Vagina (tissue), 2 donors: ENCODE measurements around the gene LYAR. TPM values are rescaled to one million over a fixed set of nuclear protein-coding genes. Genes with fewer than 3 reads are reported as not detected.

ENCODE experiments used
- DNase-seq, 2 donors: peaks; one replicate each; pipeline ENCODE4 v3.0.0-alpha.2; 2017; ENCODE audit errors: extremely low spot score in 2 of 2
- H3K27ac ChIP-seq: fragments of 200-600 bp; sonication (generic); one replicate; pipeline ENCODE4 v1.5.1; 2019
- H3K27me3 ChIP-seq: fragments of 200-600 bp; sonication (generic); one replicate; pipeline ENCODE4 v1.5.1; 2019
- H3K36me3 ChIP-seq, 2 donors: fragments of 200-600 bp; sonication (generic); one replicate each; pipeline ENCODE4 v1.5.1; 2017 to 2019
- H3K4me1 ChIP-seq: fragments of 200-600 bp; sonication (generic); one replicate; pipeline ENCODE4 v1.5.1; 2019
- H3K4me3 ChIP-seq, 2 donors: fragments of 200-600 bp; sonication (generic); 1 replicate in 1 of 2; 2 replicates in 1 of 2; pipeline ENCODE4 v1.5.1; 2016 to 2019
- H3K9me3 ChIP-seq: fragments of 200-600 bp; sonication (generic); one replicate; pipeline ENCODE4 v1.5.1; 2019
- POLR2A ChIP-seq, 2 donors: fragments of 450-650 bp; IDR thresholded peaks; one replicate each; pipeline ENCODE4 v1.6.1; 2017; ENCODE audit warnings: antibody characterized with exemption in 2 of 2, mild to moderate bottlenecking in 2 of 2, moderate library complexity in 2 of 2
- POLR2AphosphoS5 ChIP-seq, 2 donors: sonication (generic); formaldehyde crosslinking; IDR thresholded peaks; one replicate each; pipeline ENCODE4 v1.9.0; 2017; ENCODE audit warnings: antibody characterized with exemption in 2 of 2, mild to moderate bottlenecking in 2 of 2, low read depth in 1 of 2; ENCODE audit not compliant: insufficient read depth in 1 of 2
- intact Hi-C: fragments of 100-400 bp; cut with DNase I; formaldehyde crosslinking; loops from one replicate; pipeline ENCODE4 v1.15.1; 2023
- total RNA-seq: library from RNA; depleted of rRNA; stranded (reverse); fragments of >200 nt; gene quantifications from one replicate; pipeline ENCODE4 v1.2.3, GENCODE V29; 2016
- TF ChIP-seq, protein P1 (sequence below), 3 experiments: fragments of 450-650 bp in 2 of 3; fragments of 200-600 bp in 1 of 3; sonication (generic) in 1 of 3; IDR thresholded peaks; one replicate each; pipeline ENCODE4 v1.5.1; 2017 to 2019; ENCODE audit warnings: antibody characterized with exemption in 3 of 3, mild to moderate bottlenecking in 2 of 3, moderate library complexity in 2 of 3

Gene LYAR
- total RNA-seq, 1 donor from 2014 or later: 6.4 TPM

DNA sequence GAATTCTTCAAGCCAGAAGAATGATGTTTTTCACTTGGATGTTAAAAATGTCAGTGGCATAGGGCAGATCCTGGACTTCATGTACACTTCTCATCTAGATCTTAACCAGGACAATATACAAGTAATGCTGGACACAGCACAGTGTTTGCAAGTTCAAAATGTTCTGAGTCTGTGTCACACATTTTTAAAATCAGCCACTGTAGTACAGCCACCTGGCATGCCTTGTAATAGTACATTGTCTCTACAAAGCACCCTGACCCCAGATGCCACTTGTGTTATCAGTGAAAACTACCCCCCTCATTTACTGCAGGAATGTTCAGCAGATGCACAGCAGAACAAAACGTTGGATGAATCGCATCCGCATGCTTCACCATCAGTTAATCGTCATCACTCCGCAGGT is 12.0 kb upstream of the LYAR start:
- no peaks in the 10 kb centered on the region for H3K4me1 ChIP-seq
- H3K36me3 ChIP-seq: peaks cover 0 to 29% of the 10 kb centered on the region in 2 donors
- peak in 1 of 2 donors; percentile 55 for DNase-seq
- H3K4me3 ChIP-seq: no peak overlapping the region
- intact Hi-C loops: no loop called here
- TF ChIP-seq POLR2AphosphoS5 (IDR thresholded peaks at IDR 0.05; ENCODE audit: insufficient read depth in 1 of 2, low read depth in 1 of 2): no peak
- TF ChIP-seq, protein P1, sequence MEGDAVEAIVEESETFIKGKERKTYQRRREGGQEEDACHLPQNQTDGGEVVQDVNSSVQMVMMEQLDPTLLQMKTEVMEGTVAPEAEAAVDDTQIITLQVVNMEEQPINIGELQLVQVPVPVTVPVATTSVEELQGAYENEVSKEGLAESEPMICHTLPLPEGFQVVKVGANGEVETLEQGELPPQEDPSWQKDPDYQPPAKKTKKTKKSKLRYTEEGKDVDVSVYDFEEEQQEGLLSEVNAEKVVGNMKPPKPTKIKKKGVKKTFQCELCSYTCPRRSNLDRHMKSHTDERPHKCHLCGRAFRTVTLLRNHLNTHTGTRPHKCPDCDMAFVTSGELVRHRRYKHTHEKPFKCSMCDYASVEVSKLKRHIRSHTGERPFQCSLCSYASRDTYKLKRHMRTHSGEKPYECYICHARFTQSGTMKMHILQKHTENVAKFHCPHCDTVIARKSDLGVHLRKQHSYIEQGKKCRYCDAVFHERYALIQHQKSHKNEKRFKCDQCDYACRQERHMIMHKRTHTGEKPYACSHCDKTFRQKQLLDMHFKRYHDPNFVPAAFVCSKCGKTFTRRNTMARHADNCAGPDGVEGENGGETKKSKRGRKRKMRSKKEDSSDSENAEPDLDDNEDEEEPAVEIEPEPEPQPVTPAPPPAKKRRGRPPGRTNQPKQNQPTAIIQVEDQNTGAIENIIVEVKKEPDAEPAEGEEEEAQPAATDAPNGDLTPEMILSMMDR (IDR thresholded peaks at IDR 0.05): no peak
- no peak for TF ChIP-seq POLR2A (IDR thresholded peaks at IDR 0.05)
- no peaks in the 10 kb centered on the region for H3K27me3 ChIP-seq
- no peaks in the 10 kb centered on the region for H3K9me3 ChIP-seq
- no peak overlapping the region for H3K27ac ChIP-seq

DNA sequence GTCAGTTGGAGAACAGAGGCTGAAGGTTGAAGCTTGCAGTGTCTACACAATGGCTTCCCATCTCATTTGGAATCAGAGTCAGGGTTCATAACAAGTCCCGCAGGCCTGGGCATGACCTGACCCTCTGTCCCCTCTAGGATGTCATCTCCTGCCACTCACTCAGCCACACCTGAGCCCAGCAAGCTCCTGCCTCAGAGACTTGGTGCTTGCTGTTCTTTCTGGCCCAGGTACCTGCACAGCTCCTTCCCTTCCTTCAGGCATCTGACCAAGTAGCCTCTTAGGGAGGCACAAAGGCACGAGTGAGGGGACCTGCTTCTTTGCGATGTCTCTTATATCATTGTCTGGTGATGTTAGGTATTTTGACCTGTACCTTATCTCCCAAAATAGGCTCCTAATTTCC is 9.1 kb upstream of the LYAR start:
- intact Hi-C loops: no loop called here
- Histone ChIP-seq H3K9me3 (no peaks in the 10 kb centered on the region), H3K4me1 (no peaks in the 10 kb centered on the region), H3K36me3 (peaks cover 0 to 21% of the 10 kb centered on the region in 2 donors), H3K27me3 (no peaks in the 10 kb centered on the region), H3K4me3 (no peak overlapping the region), H3K27ac (no peak overlapping the region)
- no peak for TF ChIP-seq POLR2AphosphoS5 (IDR thresholded peaks at IDR 0.05; ENCODE audit: insufficient read depth in 1 of 2, low read depth in 1 of 2)
- no peak for TF ChIP-seq POLR2A (IDR thresholded peaks at IDR 0.05)
- TF ChIP-seq, protein P1 (IDR thresholded peaks at IDR 0.05): no peak
- DNase-seq: peak; percentile 64 to 65

DNA sequence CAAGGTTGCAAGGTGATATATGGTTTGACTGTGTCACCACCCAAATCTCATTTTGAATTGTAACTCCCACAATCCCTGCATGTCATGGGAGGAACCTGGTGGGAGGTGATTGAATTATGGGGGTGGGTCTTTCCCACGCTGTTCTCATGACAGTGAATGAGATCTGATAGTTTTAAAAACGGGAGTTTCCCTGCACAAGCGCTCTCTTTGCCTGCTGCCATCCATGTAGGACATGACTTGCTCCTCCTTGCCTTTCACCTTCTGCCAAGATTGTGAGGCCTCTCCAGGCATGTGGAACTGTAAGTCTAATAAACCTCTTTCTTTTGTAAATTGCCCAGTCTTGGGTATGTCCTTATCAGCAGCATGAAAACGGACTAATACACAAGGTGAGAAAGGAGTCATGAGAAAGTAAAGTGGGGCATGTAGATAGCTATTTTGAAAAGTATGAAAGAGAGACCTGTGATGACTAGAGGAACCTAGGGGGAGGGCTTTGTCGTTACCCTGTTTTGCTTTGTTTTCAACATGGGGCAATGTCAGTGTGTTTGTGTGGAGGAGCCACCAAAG is 6.4 kb upstream of the LYAR start:
- TF ChIP-seq, protein P1 (IDR thresholded peaks at IDR 0.05): no peak
- TF ChIP-seq POLR2AphosphoS5 (IDR thresholded peaks at IDR 0.05; ENCODE audit: insufficient read depth in 1 of 2, low read depth in 1 of 2): no peak
- TF ChIP-seq POLR2A (IDR thresholded peaks at IDR 0.05): no peak
- H3K4me3 ChIP-seq: no peak overlapping the region
- peak in 1 of 2 donors; percentile 42 for DNase-seq
- H3K27ac ChIP-seq: no peak overlapping the region
- peaks cover 3% of the 10 kb centered on the region for H3K4me1 ChIP-seq
- H3K27me3 ChIP-seq: no peaks in the 10 kb centered on the region
- intact Hi-C loops: no loop called here
- H3K9me3 ChIP-seq: no peaks in the 10 kb centered on the region
- H3K36me3 ChIP-seq: no peaks in the 10 kb centered on the region

DNA sequence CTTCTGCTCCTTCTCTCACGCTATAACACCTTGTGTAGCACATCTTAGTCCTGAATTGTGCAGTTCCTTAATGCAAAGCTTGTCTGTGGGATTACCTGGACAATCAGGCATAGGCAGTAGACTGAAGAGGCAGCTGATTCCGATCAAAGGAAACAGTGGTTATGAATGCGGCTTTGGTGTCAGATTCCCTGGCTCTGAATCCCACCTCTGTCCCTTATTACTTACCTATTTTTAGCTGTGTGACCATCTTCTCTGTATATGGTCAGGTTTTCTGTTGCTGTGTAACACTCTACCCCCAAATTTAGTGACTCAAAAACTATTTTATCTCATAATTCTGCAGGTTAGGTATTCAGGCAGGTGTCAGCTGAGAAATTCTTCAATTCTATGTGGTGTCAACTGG is 3.3 kb upstream of the LYAR start:
- Histone ChIP-seq H3K27ac (no peak overlapping the region), H3K4me1 (peaks cover 27% of the 10 kb centered on the region), H3K4me3 (no peak overlapping the region), H3K36me3 (no peaks in the 10 kb centered on the region), H3K27me3 (no peaks in the 10 kb centered on the region), H3K9me3 (no peaks in the 10 kb centered on the region)
- DNase-seq: peak in 1 of 2 donors; percentile 25
- TF ChIP-seq, protein P1 (IDR thresholded peaks at IDR 0.05): no peak
- TF ChIP-seq POLR2AphosphoS5 (IDR thresholded peaks at IDR 0.05; ENCODE audit: insufficient read depth in 1 of 2, low read depth in 1 of 2) (no peak), POLR2A (IDR thresholded peaks at IDR 0.05) (no peak)
- intact Hi-C loops: no loop called here

DNA sequence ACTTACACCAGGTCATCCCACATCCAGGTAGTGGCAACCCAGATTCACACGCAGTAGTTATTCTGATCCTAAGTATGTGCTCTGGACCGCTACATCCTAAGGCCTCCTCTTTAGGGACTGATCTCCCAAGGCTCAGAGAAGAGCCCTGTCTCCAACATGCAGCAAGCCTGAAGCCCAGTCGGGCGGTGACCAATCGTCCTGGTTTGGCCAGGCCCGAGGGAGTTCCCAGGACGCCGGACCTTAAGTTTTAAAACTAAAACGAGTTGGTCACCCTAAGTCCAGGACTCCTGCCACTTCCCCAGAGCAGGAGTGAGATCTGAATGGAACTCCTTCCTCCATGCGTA is 385 bp downstream of the LYAR start:
- Histone ChIP-seq H3K27me3 (no peaks in the 10 kb centered on the region), H3K4me3 (peak overlapping the region; percentile 59 to 90), H3K36me3 (peaks cover 0 to 7% of the 10 kb centered on the region in 2 donors), H3K9me3 (no peaks in the 10 kb centered on the region), H3K27ac (peak overlapping the region; percentile 20), H3K4me1 (peaks cover 28% of the 10 kb centered on the region)
- no peak for DNase-seq
- TF ChIP-seq, protein P1 (IDR thresholded peaks at IDR 0.05): no peak
- TF ChIP-seq POLR2AphosphoS5 (IDR thresholded peaks at IDR 0.05; ENCODE audit: insufficient read depth in 1 of 2, low read depth in 1 of 2) (no peak), POLR2A (IDR thresholded peaks at IDR 0.05) (no peak)
- intact Hi-C loops: no loop called here
